Measurements from ENCODE around the gene F7.

DNA sequence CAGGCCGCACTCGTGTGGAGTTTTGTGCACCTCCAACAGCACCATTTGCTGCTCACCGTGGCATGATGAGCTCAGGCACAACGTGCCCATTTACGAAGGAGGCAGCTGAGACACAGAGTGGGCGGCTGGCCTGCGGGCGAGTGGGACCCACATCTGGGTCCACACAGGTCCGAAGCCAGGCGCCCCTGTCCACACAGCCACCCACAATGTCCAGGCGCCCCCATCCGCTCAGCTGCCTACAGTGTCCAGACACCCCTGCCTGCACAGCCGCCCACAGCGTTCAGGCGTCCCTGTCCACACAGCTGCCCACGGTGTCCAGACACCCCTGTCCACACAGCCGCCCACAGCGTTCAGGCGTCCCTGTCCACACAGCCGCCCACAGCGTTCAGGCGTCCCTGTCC, 42.5 kb upstream of the F7 start:
- no peak for TF ChIP-seq POLR2A (IDR thresholded peaks at IDR 0.05; ENCODE audit: low read depth, low read length)
- no peak for TF ChIP-seq TAF1 (IDR thresholded peaks at IDR 0.05; ENCODE audit: borderline replicate concordance, low read depth, low read length)
- no peak for TF ChIP-seq POLR2AphosphoS5 (IDR thresholded peaks at IDR 0.05; ENCODE audit: low read depth, low read length)
